MCF 10A (cell line): ENCODE results near the gene HOPX. TPM values are rescaled to one million over a fixed set of nuclear protein-coding genes. Genes with fewer than 3 reads are reported as not detected.

Experiments used
- BruUV-seq: library from RNA; stranded (reverse); fragments of 400-500 nt; replicated peaks from 2 replicates; lab custom pipeline; 2021; lab: Mats Ljungman, UMichigan
- CTCF ChIA-PET: fragments of 300-600 bp; sonication (Branson Sonifier 250); formaldehyde crosslinking; extraction: SDS; loops from one replicate; lab custom pipeline; 2021; ENCODE audit warnings: antibody characterized with exemption, inconsistent platforms; lab: Yijun Ruan, JAX
- POLR2A ChIA-PET: fragments of 300-600, 350-650 bp; sonication (Branson Sonifier 250); formaldehyde crosslinking; extraction: SDS; loops from one replicate; lab custom pipeline; 2020; ENCODE audit warnings: antibody characterized with exemption, inconsistent platforms; lab: Yijun Ruan, JAX
- DNase-seq: peaks from one replicate; pipeline ENCODE4 v3.0.0-alpha.2; 2018; ENCODE audit not compliant: unreplicated experiment
- H3K27ac Mint-ChIP-seq: one replicate; pipeline ENCODE4 v1.8.0; 2022; ENCODE audit warnings: mild to moderate bottlenecking, low read depth, mixed read lengths; ENCODE audit not compliant: unreplicated experiment
- H3K27me3 Mint-ChIP-seq: one replicate; pipeline ENCODE4 v1.8.0; 2022; ENCODE audit warnings: mixed read lengths; ENCODE audit not compliant: insufficient read depth, unreplicated experiment
- H3K36me3 Mint-ChIP-seq: one replicate; pipeline ENCODE4 v1.8.0; 2022; ENCODE audit warnings: mild to moderate bottlenecking, moderate library complexity, mixed read lengths; ENCODE audit not compliant: insufficient read depth, unreplicated experiment
- H3K4me1 Mint-ChIP-seq: one replicate; pipeline ENCODE4 v1.8.0; 2022; ENCODE audit warnings: mixed read lengths; ENCODE audit not compliant: insufficient read depth, unreplicated experiment
- H3K4me3 Mint-ChIP-seq: one replicate; pipeline ENCODE4 v1.8.0; 2022; ENCODE audit warnings: mild to moderate bottlenecking, moderate library complexity, mixed read lengths; ENCODE audit not compliant: unreplicated experiment
- H3K9me3 Mint-ChIP-seq: one replicate; pipeline ENCODE4 v1.8.0; 2022; ENCODE audit warnings: mixed read lengths; ENCODE audit not compliant: unreplicated experiment
- CTCF ChIP-seq: fragments of 200-600 bp; IDR thresholded peaks from one replicate; pipeline ENCODE4 v1.8.0; 2022; ENCODE audit warnings: antibody characterized with exemption, mild to moderate bottlenecking; ENCODE audit not compliant: unreplicated experiment
- intact Hi-C: fragments of 100-400 bp; cut with micrococcal nuclease; formaldehyde crosslinking; loops from 2 replicates; pipeline ENCODE4 v1.14.1; 2022
- total RNA-seq: library from RNA; stranded (reverse); gene quantifications from 2 replicates; pipeline ENCODE4 v1.2.3, GENCODE V29; 2022

Gene HOPX
- total RNA-seq, 1 experiment from 2014 or later = not detected

- ChIA-PET CTCF (interaction anchor here (1.1 to 1.4 kb wide), 2 partner anchors 10 to 11 kb away, joined by 4 to 5 read pairs; no protein-coding TSS in a partner anchor), POLR2A (no interaction called here)
- H3K4me3 Mint-ChIP-seq = no peak overlapping the region
- BruUV-seq = no TSS peak
- H3K27ac Mint-ChIP-seq = no peak overlapping the region
- TF ChIP-seq CTCF = no peak
- DNase-seq = no peak
- H3K4me1 Mint-ChIP-seq = peaks cover 12% of the 10 kb centered on the region
- no peaks in the 10 kb centered on the region for H3K36me3 Mint-ChIP-seq
- intact Hi-C loops = no loop called here
- no peaks in the 10 kb centered on the region for H3K9me3 Mint-ChIP-seq
- H3K27me3 Mint-ChIP-seq = peaks cover 67% of the 10 kb centered on the region
Observed at GRCh38 chr4:56659946-56660345, 21.1 kb downstream of the HOPX start.

DNA sequence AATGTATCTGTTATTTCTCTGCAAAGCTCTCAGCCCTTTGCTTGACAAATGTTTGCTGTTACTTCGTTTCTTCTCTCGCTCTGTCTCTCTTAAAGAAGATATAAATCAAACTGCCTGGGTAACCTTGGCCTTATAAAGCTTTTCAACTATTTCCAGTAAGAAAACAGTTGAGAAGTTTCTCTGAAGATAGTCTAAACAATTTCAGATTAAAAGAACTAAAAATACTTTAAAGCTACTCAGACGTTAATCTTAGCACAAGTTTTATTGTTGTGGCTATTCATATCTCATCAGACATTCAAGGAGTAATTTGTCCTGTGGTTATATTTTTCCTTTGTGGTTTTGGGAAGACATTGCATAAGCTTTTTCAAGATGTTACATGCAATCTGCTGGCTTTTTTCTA is 22.6 kb downstream of the HOPX start:
- ChIA-PET CTCF (interaction anchor here (0.7 to 1.2 kb wide), 2 partner anchors 17 to 136 kb away, joined by 3 to 7 read pairs; no protein-coding TSS in a partner anchor), POLR2A (interaction anchor here (0.6 to 1.5 kb wide), 4 partner anchors 8 to 81 kb away, joined by 3 to 6 read pairs (median 4); no protein-coding TSS in a partner anchor)
- Mint-ChIP-seq H3K9me3 (no peaks in the 10 kb centered on the region), H3K4me1 (peaks cover 14% of the 10 kb centered on the region), H3K4me3 (no peak overlapping the region), H3K27ac (no peak overlapping the region), H3K27me3 (peaks cover 75% of the 10 kb centered on the region), H3K36me3 (no peaks in the 10 kb centered on the region)
- BruUV-seq = no TSS peak
- peak; percentile 50 for DNase-seq
- no peak for TF ChIP-seq CTCF
- intact Hi-C loops = no loop called here

- no peaks in the 10 kb centered on the region for H3K9me3 Mint-ChIP-seq
- peaks cover 18% of the 10 kb centered on the region for H3K4me1 Mint-ChIP-seq
- intact Hi-C loops = no loop called here
- ChIA-PET POLR2A (interaction anchor here (0.9 kb wide), 1 partner anchor 13 kb away, joined by 6 read pairs; no protein-coding TSS in a partner anchor), CTCF (no interaction called here)
- H3K4me3 Mint-ChIP-seq = no peak overlapping the region
- no TSS peak for BruUV-seq
- H3K27ac Mint-ChIP-seq = no peak overlapping the region
- H3K36me3 Mint-ChIP-seq = no peaks in the 10 kb centered on the region
- peaks cover 74% of the 10 kb centered on the region for H3K27me3 Mint-ChIP-seq
- TF ChIP-seq CTCF = no peak
- DNase-seq = no peak
Observed at GRCh38 chr4:56657818-56658217, 23.3 kb downstream of the HOPX start.

- no peak for TF ChIP-seq CTCF
- Mint-ChIP-seq H3K36me3 (no peaks in the 10 kb centered on the region), H3K9me3 (no peaks in the 10 kb centered on the region), H3K27ac (no peak overlapping the region), H3K27me3 (peaks cover 67% of the 10 kb centered on the region), H3K4me3 (no peak overlapping the region), H3K4me1 (peaks cover 18% of the 10 kb centered on the region)
- peak; percentile 77 for DNase-seq
- no TSS peak for BruUV-seq
- POLR2A ChIA-PET = interaction anchor here (0.7 kb wide), 1 partner anchor 14 kb away, joined by 3 read pairs; no protein-coding TSS in a partner anchor
- CTCF ChIA-PET = no interaction called here
- intact Hi-C loops = no loop called here
Observed at GRCh38 chr4:56657128-56657527, 24.0 kb downstream of the HOPX start.
